Measurements from ENCODE around the gene FAM219B. TPM values are rescaled to one million over a fixed set of nuclear protein-coding genes. Genes with fewer than 3 reads are reported as not detected.

The FAM219B gene
- total and polyA plus RNA-seq, 2 of the 8 experiments (the other 6 are each of a cell fraction or from before 2014, with no cell fraction given) = 57.1 to 66.6 TPM

DNA sequence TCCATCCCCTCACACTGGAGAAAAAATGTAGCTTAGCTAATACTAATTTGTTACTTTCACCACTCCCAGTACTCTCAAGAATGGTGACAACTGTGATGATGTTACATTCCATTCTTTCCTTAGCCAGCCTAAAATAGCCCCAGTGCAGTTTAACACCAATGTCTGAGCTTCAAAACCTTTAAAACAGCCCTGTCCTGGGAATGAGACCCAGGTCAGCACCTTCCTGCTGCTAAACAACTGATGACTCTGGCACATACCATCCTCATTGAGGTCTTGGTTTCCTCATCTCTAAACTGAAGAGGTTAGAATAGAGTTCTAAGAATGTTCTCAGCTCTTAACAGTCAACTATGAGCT, 37.3 kb downstream of the FAM219B start:
- Histone ChIP-seq H2BK15ac (ENCODE audit: low read length) (no peak overlapping the region), H3K79me1 (ENCODE audit: low read depth, low read length) (peaks cover 8% of the 10 kb centered on the region; the same call in 1 of the 2 replicates), H3K9me3 (ENCODE audit: insufficient read depth in 2 of 2, low read depth in 1 of 2, low read length in 1 of 2) (no peaks in the 10 kb centered on the region), H4K5ac (ENCODE audit: insufficient read length, low read depth, low read length) (no peak overlapping the region), H3K14ac (ENCODE audit: insufficient read length) (no peak overlapping the region), H3K4me1 (replicated peaks in 1 of 4; ENCODE audit: control insufficient read depth in 3 of 4, insufficient read depth in 4 of 4, low read length in 3 of 4) (peaks cover 0 to 3% (median 0%) of the 10 kb centered on the region in 4 experiments; a peak in 1 of 7 replicates), H3K79me2 (ENCODE audit: control insufficient read depth in 1 of 2, insufficient read depth in 2 of 2, low read length in 2 of 2) (peaks cover 0 to 55% of the 10 kb centered on the region in 2 experiments; a peak in 2 of 4 replicates), H3K27ac (ENCODE audit: low read depth, low read length) (no peak overlapping the region), H2BK120ac (replicated peaks; ENCODE audit: low read depth, low read length) (no peak overlapping the region), H3K23ac (ENCODE audit: insufficient read length) (no peak overlapping the region), H4K91ac (replicated peaks; ENCODE audit: insufficient read length, low read length) (no peak overlapping the region), H2AFZ (ENCODE audit: low read length) (no peak overlapping the region), H2BK12ac (ENCODE audit: low read depth, low read length) (no peak overlapping the region), H2BK5ac (ENCODE audit: low read depth, low read length) (no peak overlapping the region), H3K23me2 (ENCODE audit: low read depth, low read length) (peaks cover 6% of the 10 kb centered on the region; the same call in 1 of the 2 replicates), H4K20me1 (replicated peaks in 1 of 2; ENCODE audit: control insufficient read depth in 1 of 2, insufficient read depth in 2 of 2, low read length in 2 of 2) (peaks cover 2 to 8% of the 10 kb centered on the region in 2 experiments), H3K36me3 (ENCODE audit: control insufficient read depth in 2 of 4, insufficient read depth in 4 of 4, low read length in 3 of 4) (no peaks in the 10 kb centered on the region), H3K9ac (replicated peaks in 1 of 4; ENCODE audit: extremely low read depth in 1 of 4, low read depth in 3 of 4, low read length in 3 of 4) (no peak overlapping the region), H3K56ac (replicated peaks; ENCODE audit: insufficient read length, low read depth, low read length) (no peak overlapping the region), H3K4me2 (ENCODE audit: insufficient read depth in 1 of 2, low read depth in 2 of 2, low read length in 2 of 2) (no peak overlapping the region), H2AK5ac (ENCODE audit: low read depth, low read length) (no peak overlapping the region), H3K27me3 (replicated peaks in 1 of 4; ENCODE audit: control insufficient read depth in 3 of 4, extremely low read depth in 1 of 4, insufficient read depth in 3 of 4, low read length in 3 of 4) (no peaks in the 10 kb centered on the region), H2BK20ac (ENCODE audit: low read length) (no peak overlapping the region), H3K18ac (ENCODE audit: extremely low read depth, low read length) (no peak overlapping the region), H4K8ac (ENCODE audit: extremely low read depth, insufficient read depth, low read length) (no peak overlapping the region), H3K4ac (replicated peaks; ENCODE audit: insufficient read length, low read depth, low read length) (no peak overlapping the region), H3K4me3 (ENCODE audit: extremely low read depth in 1 of 4, insufficient read depth in 2 of 4, low read depth in 3 of 4, low read length in 4 of 4) (no peak overlapping the region)
- FAIRE-seq (no peak), DNase-seq (ENCODE audit: low read depth in 1 of 2, low spot score in 2 of 2) (no peak)
- POLR2A ChIA-PET (ENCODE audit: partially characterized antibody) = interaction anchor here (0.8 to 2.4 kb wide), 8 partner anchors 8 to 37 kb away, joined by 3 to 10 read pairs (median 4); no protein-coding TSS in a partner anchor
- CTCF ChIA-PET (ENCODE audit: partially characterized antibody) = interaction anchor here (0.6 to 2.3 kb wide), 4 partner anchors 26 to 500 kb away, joined by 3 to 16 read pairs (median 6); partner anchors contain the start of gene ULK3
- no peak for TF ChIP-seq EP300 (IDR thresholded peaks at IDR 0.05; ENCODE audit: borderline replicate concordance in 1 of 2, low read depth in 2 of 2, low read length in 2 of 2)
- TF ChIP-seq CBX8 (IDR thresholded peaks at IDR 0.05; ENCODE audit: borderline replicate concordance, low read depth, low read length) = no peak
- TF ChIP-seq TAF1 (IDR thresholded peaks at IDR 0.05; ENCODE audit: low read depth, low read length) = no peak
- no peak for TF ChIP-seq TCF12 (IDR thresholded peaks at IDR 0.05; ENCODE audit: low read depth, low read length)
- no peak for TF ChIP-seq SRF (IDR thresholded peaks at IDR 0.05; ENCODE audit: low read depth, low read length)
- TF ChIP-seq EZH2 (IDR thresholded peaks at IDR 0.05; ENCODE audit: low read depth, low read length, severe bottlenecking) = no peak
- no peak for TF ChIP-seq KDM5A (IDR thresholded peaks at IDR 0.05; ENCODE audit: low read length)
- TF ChIP-seq MAFK (IDR thresholded peaks at IDR 0.05; ENCODE audit: low read depth, low read length) = no peak
- TF ChIP-seq, protein P1, sequence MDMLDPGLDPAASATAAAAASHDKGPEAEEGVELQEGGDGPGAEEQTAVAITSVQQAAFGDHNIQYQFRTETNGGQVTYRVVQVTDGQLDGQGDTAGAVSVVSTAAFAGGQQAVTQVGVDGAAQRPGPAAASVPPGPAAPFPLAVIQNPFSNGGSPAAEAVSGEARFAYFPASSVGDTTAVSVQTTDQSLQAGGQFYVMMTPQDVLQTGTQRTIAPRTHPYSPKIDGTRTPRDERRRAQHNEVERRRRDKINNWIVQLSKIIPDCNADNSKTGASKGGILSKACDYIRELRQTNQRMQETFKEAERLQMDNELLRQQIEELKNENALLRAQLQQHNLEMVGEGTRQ (IDR thresholded peaks at IDR 0.05; ENCODE audit: low read length) = no peak
- no peak for TF ChIP-seq JUN (IDR thresholded peaks at IDR 0.05; ENCODE audit: low read depth, low read length)
- no peak for TF ChIP-seq SIRT6 (IDR thresholded peaks at IDR 0.05; ENCODE audit: low read length)
- TF ChIP-seq JUND (IDR thresholded peaks at IDR 0.05; ENCODE audit: low read length) = no peak
- no peak for TF ChIP-seq POLR2AphosphoS5 (IDR thresholded peaks at IDR 0.05; ENCODE audit: low read depth, low read length)
- no peak for TF ChIP-seq SUZ12 (IDR thresholded peaks at IDR 0.05; ENCODE audit: low read length)
- TF ChIP-seq GTF2F1 (IDR thresholded peaks at IDR 0.05; ENCODE audit: borderline replicate concordance, low read depth, low read length) = no peak

All from H1 (cell line).